Osteocyte (in vitro differentiated cells): ENCODE results near the gene CPXM1. TPM values are rescaled to one million over a fixed set of nuclear protein-coding genes. Genes with fewer than 3 reads are reported as not detected.

ENCODE experiments used
- DNase-seq: peaks from one replicate; pipeline ENCODE4 v3.0.0; 2021; ENCODE audit warnings: mixed read lengths; ENCODE audit not compliant: unreplicated experiment; ENCODE audit errors: extremely low spot score
- H3K27ac Mint-ChIP-seq: one replicate; pipeline ENCODE4 v1.8.0; 2021; ENCODE audit warnings: mild to moderate bottlenecking, mixed read lengths; ENCODE audit not compliant: unreplicated experiment
- H3K27me3 Mint-ChIP-seq: one replicate; pipeline ENCODE4 v1.8.0; 2021; ENCODE audit warnings: mixed read lengths; ENCODE audit not compliant: unreplicated experiment
- H3K36me3 Mint-ChIP-seq: one replicate; pipeline ENCODE4 v1.8.0; 2021; ENCODE audit warnings: mixed read lengths; ENCODE audit not compliant: unreplicated experiment
- H3K4me1 Mint-ChIP-seq: one replicate; pipeline ENCODE4 v1.8.0; 2021; ENCODE audit warnings: mixed read lengths; ENCODE audit not compliant: unreplicated experiment
- H3K4me3 Mint-ChIP-seq: one replicate; pipeline ENCODE4 v1.8.0; 2021; ENCODE audit warnings: mild to moderate bottlenecking, moderate library complexity, mixed read lengths; ENCODE audit not compliant: unreplicated experiment
- H3K9me3 Mint-ChIP-seq: one replicate; pipeline ENCODE4 v1.8.0; 2021; ENCODE audit warnings: mixed read lengths; ENCODE audit not compliant: unreplicated experiment
- CTCF ChIP-seq: fragments of 200-600 bp; sonication (generic); IDR thresholded peaks from 2 replicates; pipeline ENCODE4 v1.5.0; 2021; ENCODE audit warnings: antibody characterized with exemption, mild to moderate bottlenecking, moderate library complexity
- total RNA-seq: library from RNA; stranded (reverse); gene quantifications from 2 replicates; pipeline ENCODE4 v1.2.1, GENCODE V29; 2021

The CPXM1 gene
- total RNA-seq, 1 donor from 2014 or later, result 84.0 TPM

- DNase-seq, result no peak
- Mint-ChIP-seq H3K9me3 (no peaks in the 10 kb centered on the region), H3K36me3 (no peaks in the 10 kb centered on the region), H3K4me1 (peaks cover 14% of the 10 kb centered on the region), H3K27ac (no peak overlapping the region), H3K27me3 (peaks cover 26% of the 10 kb centered on the region), H3K4me3 (no peak overlapping the region)
- no peak for TF ChIP-seq CTCF
Observed at GRCh38 chr20:2763186-2763585, 37.2 kb downstream of the CPXM1 start.

- Mint-ChIP-seq H3K27me3 (peaks cover 26% of the 10 kb centered on the region), H3K9me3 (no peaks in the 10 kb centered on the region), H3K4me1 (peaks cover 10% of the 10 kb centered on the region), H3K4me3 (no peak overlapping the region), H3K27ac (no peak overlapping the region), H3K36me3 (no peaks in the 10 kb centered on the region)
- DNase-seq, result no peak
- TF ChIP-seq CTCF, result no peak
Observed at GRCh38 chr20:2762578-2763131, 37.8 kb downstream of the CPXM1 start.

DNA sequence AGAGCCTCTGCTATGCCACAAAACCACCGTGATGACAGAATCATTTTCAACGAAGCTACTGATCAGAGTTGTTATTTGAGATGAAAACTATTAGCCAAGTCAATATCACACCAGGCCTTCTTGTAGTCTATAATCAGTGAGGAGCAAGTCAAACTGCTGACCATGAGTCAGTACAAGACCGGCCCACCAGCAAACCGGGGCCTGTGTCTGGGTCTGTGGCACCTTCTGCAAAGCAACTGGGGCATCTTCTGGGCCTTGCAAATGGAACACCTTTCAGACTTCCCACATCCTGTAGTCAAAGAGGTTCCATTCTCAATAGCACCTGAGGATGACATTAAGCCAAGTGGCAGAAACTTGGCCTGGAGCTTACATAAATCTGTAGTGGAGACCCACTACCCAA, 38.5 kb downstream of the CPXM1 start:
- TF ChIP-seq CTCF, result no peak
- no peak for DNase-seq
- Mint-ChIP-seq H3K4me3 (no peak overlapping the region), H3K27me3 (peaks cover 21% of the 10 kb centered on the region), H3K9me3 (no peaks in the 10 kb centered on the region), H3K36me3 (no peaks in the 10 kb centered on the region), H3K4me1 (peaks cover 8% of the 10 kb centered on the region), H3K27ac (no peak overlapping the region)

DNA sequence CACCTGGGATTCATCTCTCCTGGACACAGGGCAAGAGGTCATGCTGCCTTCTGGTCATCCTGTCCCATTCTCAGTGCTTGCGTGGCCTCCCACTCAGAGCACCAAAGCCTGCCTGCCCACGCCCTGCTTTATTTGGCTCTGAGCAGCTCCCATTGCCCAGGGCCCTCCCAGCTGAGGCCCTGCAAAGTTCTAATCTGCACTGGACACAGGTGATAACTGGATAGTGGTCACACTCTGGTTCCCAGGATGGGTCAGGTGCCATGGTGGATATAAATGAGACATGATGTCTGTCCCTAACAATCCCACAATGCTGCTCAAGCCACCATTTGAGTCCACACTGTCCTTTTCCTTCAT, 39.5 kb downstream of the CPXM1 start:
- H3K4me3 Mint-ChIP-seq, result no peak overlapping the region
- peaks cover 22% of the 10 kb centered on the region for H3K27me3 Mint-ChIP-seq
- H3K36me3 Mint-ChIP-seq, result no peaks in the 10 kb centered on the region
- DNase-seq, result no peak
- peaks cover 8% of the 10 kb centered on the region for H3K4me1 Mint-ChIP-seq
- TF ChIP-seq CTCF, result no peak
- no peak overlapping the region for H3K27ac Mint-ChIP-seq
- no peaks in the 10 kb centered on the region for H3K9me3 Mint-ChIP-seq

- TF ChIP-seq CTCF, result no peak
- Mint-ChIP-seq H3K4me1 (peaks cover 8% of the 10 kb centered on the region), H3K36me3 (no peaks in the 10 kb centered on the region), H3K27me3 (peaks cover 24% of the 10 kb centered on the region), H3K4me3 (no peak overlapping the region), H3K9me3 (no peaks in the 10 kb centered on the region), H3K27ac (no peak overlapping the region)
- no peak for DNase-seq
Observed at GRCh38 chr20:2760297-2760951, 40.0 kb downstream of the CPXM1 start.
